ENCODE data around the gene NRDC. TPM values are rescaled to one million over a fixed set of nuclear protein-coding genes. Genes with fewer than 3 reads are reported as not detected.
A peak's percentile ranks its signal among the peaks of the same experiment; 100 is the strongest.

The NRDC gene
- total and polyA plus RNA-seq, 2 of the 8 experiments (the other 6 are each of a cell fraction or from before 2014, with no cell fraction given): 70.2 to 182 TPM

DNA sequence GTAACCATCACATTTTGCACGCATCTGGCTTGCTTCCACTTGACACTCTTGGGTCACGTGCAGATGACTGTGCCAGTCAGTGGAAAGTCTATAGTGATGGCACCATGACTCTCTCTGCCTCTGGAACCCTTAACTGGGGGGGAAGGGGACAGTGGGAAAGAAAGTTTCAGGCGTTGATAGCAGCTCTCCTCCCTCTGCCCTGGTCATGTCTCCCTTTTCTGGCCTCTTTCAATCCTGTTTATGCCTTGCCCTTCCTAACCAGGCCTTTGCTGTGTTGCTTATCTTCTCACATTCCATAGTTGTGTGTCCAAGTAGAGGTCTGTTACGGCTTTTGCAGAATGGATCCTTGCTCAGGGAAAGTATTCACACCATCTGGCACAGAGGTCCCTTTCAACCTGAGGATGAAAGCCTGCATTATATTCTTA, 93.5 kb downstream of the NRDC start:
- Histone ChIP-seq H4K5ac (ENCODE audit: insufficient read length, low read depth, low read length) (no peak overlapping the region), H3K9ac (replicated peaks in 1 of 4; ENCODE audit: extremely low read depth in 1 of 4, low read depth in 3 of 4, low read length in 3 of 4) (no peak overlapping the region), H3K23me2 (ENCODE audit: low read depth, low read length) (no peaks in the 10 kb centered on the region), H4K8ac (ENCODE audit: extremely low read depth, insufficient read depth, low read length) (no peak overlapping the region), H2BK5ac (ENCODE audit: low read depth, low read length) (no peak overlapping the region), H3K4me1 (replicated peaks in 1 of 4; ENCODE audit: control insufficient read depth in 3 of 4, insufficient read depth in 4 of 4, low read length in 3 of 4) (no peaks in the 10 kb centered on the region), H2BK20ac (ENCODE audit: low read length) (no peak overlapping the region), H2BK12ac (ENCODE audit: low read depth, low read length) (no peak overlapping the region), H3K9me3 (ENCODE audit: insufficient read depth in 2 of 2, low read depth in 1 of 2, low read length in 1 of 2) (no peaks in the 10 kb centered on the region), H3K14ac (ENCODE audit: insufficient read length) (no peak overlapping the region), H3K27me3 (replicated peaks in 1 of 4; ENCODE audit: control insufficient read depth in 3 of 4, extremely low read depth in 1 of 4, insufficient read depth in 3 of 4, low read length in 3 of 4) (no peaks in the 10 kb centered on the region), H3K27ac (ENCODE audit: low read depth, low read length) (no peak overlapping the region), H2AK5ac (ENCODE audit: low read depth, low read length) (no peak overlapping the region), H3K36me3 (ENCODE audit: control insufficient read depth in 2 of 4, insufficient read depth in 4 of 4, low read length in 3 of 4) (peaks cover 9 to 80% (median 57%) of the 10 kb centered on the region in 4 experiments), H3K79me1 (ENCODE audit: low read depth, low read length) (no peaks in the 10 kb centered on the region), H2AFZ (ENCODE audit: low read length) (no peak overlapping the region), H3K23ac (ENCODE audit: insufficient read length) (no peak overlapping the region), H3K4me3 (ENCODE audit: extremely low read depth in 1 of 4, insufficient read depth in 2 of 4, low read depth in 3 of 4, low read length in 4 of 4) (no peak overlapping the region), H3K4me2 (ENCODE audit: insufficient read depth in 1 of 2, low read depth in 2 of 2, low read length in 2 of 2) (no peak overlapping the region), H3K18ac (ENCODE audit: extremely low read depth, low read length) (no peak overlapping the region), H3K79me2 (ENCODE audit: control insufficient read depth in 1 of 2, insufficient read depth in 2 of 2, low read length in 2 of 2) (no peaks in the 10 kb centered on the region), H3K4ac (replicated peaks; ENCODE audit: insufficient read length, low read depth, low read length) (no peak overlapping the region), H2BK120ac (replicated peaks; ENCODE audit: low read depth, low read length) (no peak overlapping the region), H4K20me1 (replicated peaks in 1 of 2; ENCODE audit: control insufficient read depth in 1 of 2, insufficient read depth in 2 of 2, low read length in 2 of 2) (peaks cover 0 to 2% of the 10 kb centered on the region in 2 experiments), H4K91ac (replicated peaks; ENCODE audit: insufficient read length, low read length) (no peak overlapping the region), H2BK15ac (ENCODE audit: low read length) (no peak overlapping the region), H3K56ac (replicated peaks; ENCODE audit: insufficient read length, low read depth, low read length) (no peak overlapping the region)
- no peak for DNase-seq (ENCODE audit: low read depth in 1 of 2, low spot score in 2 of 2)
- TF ChIP-seq SP1 (IDR thresholded peaks at IDR 0.05; ENCODE audit: low read depth, low read length): no peak
- peak; percentile 56 for TF ChIP-seq POLR2AphosphoS5 (IDR thresholded peaks at IDR 0.05; ENCODE audit: low read depth, low read length)
- TF ChIP-seq ASH2L (IDR thresholded peaks at IDR 0.05; ENCODE audit: low read length): no peak
- TF ChIP-seq SUZ12 (IDR thresholded peaks at IDR 0.05; ENCODE audit: low read length): no peak
- no peak for TF ChIP-seq TAF7 (optimal IDR thresholded peaks at IDR 0.05; ENCODE audit: borderline replicate concordance, low read depth, low read length)
- TF ChIP-seq, protein P1, sequence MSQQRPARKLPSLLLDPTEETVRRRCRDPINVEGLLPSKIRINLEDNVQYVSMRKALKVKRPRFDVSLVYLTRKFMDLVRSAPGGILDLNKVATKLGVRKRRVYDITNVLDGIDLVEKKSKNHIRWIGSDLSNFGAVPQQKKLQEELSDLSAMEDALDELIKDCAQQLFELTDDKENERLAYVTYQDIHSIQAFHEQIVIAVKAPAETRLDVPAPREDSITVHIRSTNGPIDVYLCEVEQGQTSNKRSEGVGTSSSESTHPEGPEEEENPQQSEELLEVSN (IDR thresholded peaks at IDR 0.05): no peak
- WGBS, 2 experiments (ENCODE audit: extremely low coverage in 1 of 2, insufficient coverage in 1 of 2, insufficient read length in 1 of 2, insufficient replicate concordance in 2 of 2, low coverage in 1 of 2, low lambda C conversion rate in 2 of 2, missing lambda C conversion rate in 1 of 2): 92% methylated on average over 4 of the region's 4 CpGs; no CpG with 5 or more reads in 1 of the 2 experiments
- no peak for FAIRE-seq
- ChIA-PET POLR2A (ENCODE audit: partially characterized antibody) (interaction anchor here (0.9 to 2.4 kb wide), 3 partner anchors 9 to 16 kb away, joined by 4 to 10 read pairs (median 5); no protein-coding TSS in a partner anchor), CTCF (ENCODE audit: partially characterized antibody) (interaction anchor here (1.2 to 2.6 kb wide), 2 partner anchors 16 to 32 kb away, joined by 3 to 13 read pairs; no protein-coding TSS in a partner anchor)

Measured in H1 (cell line).